Measurements from ENCODE around the gene HDAC11.

HDAC11 gene

GRCh38 chr3:13487403-13487802, 7.3 kb downstream of the HDAC11 start:
- no peak for TF ChIP-seq CTCF (IDR thresholded peaks at IDR 0.05; ENCODE audit: insufficient read depth, low read depth, low read length, missing control alignments)
- no peak for DNase-seq (ENCODE audit: low read depth)
- no peak overlapping the region for H3K4me3 ChIP-seq (ENCODE audit: low read length)

GRCh38 chr3:13491206-13491974, 11.3 kb downstream of the HDAC11 start:
- no peak overlapping the region for H3K4me3 ChIP-seq (ENCODE audit: low read length)
- TF ChIP-seq CTCF (IDR thresholded peaks at IDR 0.05; ENCODE audit: insufficient read depth, low read depth, low read length, missing control alignments): no peak
- DNase-seq (ENCODE audit: low read depth): no peak

GRCh38 chr3:13492048-13492447, 11.9 kb downstream of the HDAC11 start:
- TF ChIP-seq CTCF (IDR thresholded peaks at IDR 0.05; ENCODE audit: insufficient read depth, low read depth, low read length, missing control alignments): no peak
- DNase-seq (ENCODE audit: low read depth): no peak
- H3K4me3 ChIP-seq (ENCODE audit: low read length): no peak overlapping the region

- no peak for TF ChIP-seq CTCF (IDR thresholded peaks at IDR 0.05; ENCODE audit: insufficient read depth, low read depth, low read length, missing control alignments)
- no peak overlapping the region for H3K4me3 ChIP-seq (ENCODE audit: low read length)
Observed at GRCh38 chr3:13492976-13493866, 13.1 kb downstream of the HDAC11 start.

GRCh38 chr3:13493867-13494441, 13.8 kb downstream of the HDAC11 start:
- no peak for DNase-seq (ENCODE audit: low read depth)
- no peak for TF ChIP-seq CTCF (IDR thresholded peaks at IDR 0.05; ENCODE audit: insufficient read depth, low read depth, low read length, missing control alignments)
- H3K4me3 ChIP-seq (ENCODE audit: low read length): no peak overlapping the region

More at GRCh38 chr3:13492976-13493866, 13.1 kb downstream of the HDAC11 start:
- DNase-seq (ENCODE audit: low read depth): no peak

- DNase-seq (ENCODE audit: low read depth): peak; percentile 36
Observed at GRCh38 chr3:13494463-13495350, 14.6 kb downstream of the HDAC11 start.

More at GRCh38 chr3:13494463-13495350, 14.6 kb downstream of the HDAC11 start:
- peak; percentile 57 for TF ChIP-seq CTCF (IDR thresholded peaks at IDR 0.05; ENCODE audit: insufficient read depth, low read depth, low read length, missing control alignments)
- H3K4me3 ChIP-seq (ENCODE audit: low read length): no peak overlapping the region

Data from epithelial cell of esophagus (primary cell).